ENCODE data around the gene ZNF787.

GRCh38 chr19:56117889-56118288 is 3.2 kb downstream of the ZNF787 start:
- TF ChIP-seq, protein P1, sequence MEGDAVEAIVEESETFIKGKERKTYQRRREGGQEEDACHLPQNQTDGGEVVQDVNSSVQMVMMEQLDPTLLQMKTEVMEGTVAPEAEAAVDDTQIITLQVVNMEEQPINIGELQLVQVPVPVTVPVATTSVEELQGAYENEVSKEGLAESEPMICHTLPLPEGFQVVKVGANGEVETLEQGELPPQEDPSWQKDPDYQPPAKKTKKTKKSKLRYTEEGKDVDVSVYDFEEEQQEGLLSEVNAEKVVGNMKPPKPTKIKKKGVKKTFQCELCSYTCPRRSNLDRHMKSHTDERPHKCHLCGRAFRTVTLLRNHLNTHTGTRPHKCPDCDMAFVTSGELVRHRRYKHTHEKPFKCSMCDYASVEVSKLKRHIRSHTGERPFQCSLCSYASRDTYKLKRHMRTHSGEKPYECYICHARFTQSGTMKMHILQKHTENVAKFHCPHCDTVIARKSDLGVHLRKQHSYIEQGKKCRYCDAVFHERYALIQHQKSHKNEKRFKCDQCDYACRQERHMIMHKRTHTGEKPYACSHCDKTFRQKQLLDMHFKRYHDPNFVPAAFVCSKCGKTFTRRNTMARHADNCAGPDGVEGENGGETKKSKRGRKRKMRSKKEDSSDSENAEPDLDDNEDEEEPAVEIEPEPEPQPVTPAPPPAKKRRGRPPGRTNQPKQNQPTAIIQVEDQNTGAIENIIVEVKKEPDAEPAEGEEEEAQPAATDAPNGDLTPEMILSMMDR (conservative IDR thresholded peaks at IDR 0.05; ENCODE audit: low read length), result no peak
- no peak for TF ChIP-seq EZH2phosphoT487 (IDR thresholded peaks at IDR 0.05; ENCODE audit: borderline replicate concordance, low read depth, low read length)
